ENCODE results near the gene ALDH7A1. TPM values are rescaled to one million over a fixed set of nuclear protein-coding genes. Genes with fewer than 3 reads are reported as not detected.

The ALDH7A1 gene
- 81.2 and 99.9 TPM in 2 replicates for polyA plus RNA-seq (2011; rRNA removed)
- polyA minus RNA-seq (2011; rRNA and poly(A)+ RNA removed), result 36.6 and 39.1 TPM in 2 replicates

- peaks cover 2% of the 10 kb centered on the region; the same call in 1 of the 2 replicates for H3K36me3 ChIP-seq (ENCODE audit: control insufficient read depth, insufficient read depth, low read length)
- CTCF ChIA-PET, result interaction anchor here (0.8 to 2.6 kb wide), 14 partner anchors 9 to 260 kb away, joined by 3 to 27 read pairs (median 3); no protein-coding TSS in a partner anchor
- peak; percentile 69 for TF ChIP-seq CTCF (IDR thresholded peaks at IDR 0.05; ENCODE audit: insufficient read depth, low read depth, low read length)
- DNase-seq (ENCODE audit: low read depth), result peak; percentile 63
- H3K27me3 ChIP-seq (ENCODE audit: control insufficient read depth, insufficient read depth, low read length), result no peaks in the 10 kb centered on the region
- peak within 1 kb of the TSS; percentile 59 for H3K4me3 ChIP-seq (ENCODE audit: low read depth, low read length)
- POLR2A ChIA-PET, result no interaction called here
Observed at GRCh38 chr5:126594748-126595485, at the start of gene ALDH7A1. ALDH7A1 (minus strand) TSS chr5:126595219; CDS start chr5:126595198, 21 bp downstream.

DNA sequence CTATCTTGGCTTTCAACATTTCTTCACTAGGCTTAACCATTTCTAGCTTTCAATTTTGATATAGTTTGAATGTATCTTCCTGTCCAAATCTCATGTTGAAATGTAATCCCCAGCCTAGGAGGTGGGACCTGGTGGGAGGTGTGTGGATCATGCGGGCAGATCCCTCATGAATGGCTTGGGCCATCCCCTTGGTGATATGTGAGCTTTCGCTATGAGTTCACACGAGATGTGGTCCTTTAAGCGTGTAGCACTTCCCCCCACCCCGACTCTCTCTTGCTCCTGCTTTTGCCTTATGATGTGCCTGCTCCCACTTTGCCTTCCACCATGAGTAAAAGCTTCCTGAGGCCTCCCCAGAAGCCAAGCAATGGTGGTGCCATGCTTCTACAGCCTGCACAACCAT, 46.4 kb upstream of the ALDH7A1 start:
- Histone ChIP-seq H3K27me3 (ENCODE audit: control insufficient read depth, insufficient read depth, low read length) (no peaks in the 10 kb centered on the region), H3K36me3 (ENCODE audit: control insufficient read depth, insufficient read depth, low read length) (no peaks in the 10 kb centered on the region), H3K4me3 (ENCODE audit: low read depth, low read length) (no peak overlapping the region)
- TF ChIP-seq CTCF (IDR thresholded peaks at IDR 0.05; ENCODE audit: insufficient read depth, low read depth, low read length), result no peak
- POLR2A ChIA-PET, result no interaction called here
- DNase-seq (ENCODE audit: low read depth), result no peak
- CTCF ChIA-PET, result interaction anchor here (0.5 to 0.6 kb wide), 2 partner anchors 14 to 162 kb away, joined by 3 read pairs; no protein-coding TSS in a partner anchor

GRCh38 chr5:126640866-126641265, 45.8 kb upstream of the ALDH7A1 start:
- Histone ChIP-seq H3K4me3 (ENCODE audit: low read depth, low read length) (no peak overlapping the region), H3K36me3 (ENCODE audit: control insufficient read depth, insufficient read depth, low read length) (no peaks in the 10 kb centered on the region), H3K27me3 (ENCODE audit: control insufficient read depth, insufficient read depth, low read length) (no peaks in the 10 kb centered on the region)
- TF ChIP-seq CTCF (IDR thresholded peaks at IDR 0.05; ENCODE audit: insufficient read depth, low read depth, low read length), result no peak
- no peak for DNase-seq (ENCODE audit: low read depth)
- CTCF ChIA-PET, result interaction anchor here (0.5 to 0.6 kb wide), 2 partner anchors 15 to 163 kb away, joined by 3 read pairs; no protein-coding TSS in a partner anchor
- POLR2A ChIA-PET, result no interaction called here

DNA sequence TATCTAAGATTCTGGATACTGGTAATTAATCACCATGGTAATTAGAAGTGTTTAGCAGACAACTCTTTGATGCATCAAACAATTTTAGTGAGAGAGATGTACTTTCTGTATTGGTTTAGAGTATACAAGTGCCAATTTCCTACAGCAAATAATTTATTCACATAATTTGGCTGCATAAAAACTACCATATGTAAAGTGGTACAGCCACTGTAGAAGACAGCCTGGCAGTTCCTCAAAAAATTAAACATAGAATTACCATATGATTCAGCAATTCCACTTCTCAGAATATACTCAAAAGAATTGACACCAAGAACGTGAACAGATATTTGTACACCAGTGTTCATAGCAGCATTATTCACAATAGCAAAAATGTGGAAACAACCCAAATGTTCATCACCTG, 41.9 kb upstream of the ALDH7A1 start:
- POLR2A ChIA-PET, result no interaction called here
- CTCF ChIA-PET, result no interaction called here
- Histone ChIP-seq H3K36me3 (ENCODE audit: control insufficient read depth, insufficient read depth, low read length) (no peaks in the 10 kb centered on the region), H3K27me3 (ENCODE audit: control insufficient read depth, insufficient read depth, low read length) (no peaks in the 10 kb centered on the region), H3K4me3 (ENCODE audit: low read depth, low read length) (no peak overlapping the region)
- no peak for TF ChIP-seq CTCF (IDR thresholded peaks at IDR 0.05; ENCODE audit: insufficient read depth, low read depth, low read length)
- no peak for DNase-seq (ENCODE audit: low read depth)

DNA sequence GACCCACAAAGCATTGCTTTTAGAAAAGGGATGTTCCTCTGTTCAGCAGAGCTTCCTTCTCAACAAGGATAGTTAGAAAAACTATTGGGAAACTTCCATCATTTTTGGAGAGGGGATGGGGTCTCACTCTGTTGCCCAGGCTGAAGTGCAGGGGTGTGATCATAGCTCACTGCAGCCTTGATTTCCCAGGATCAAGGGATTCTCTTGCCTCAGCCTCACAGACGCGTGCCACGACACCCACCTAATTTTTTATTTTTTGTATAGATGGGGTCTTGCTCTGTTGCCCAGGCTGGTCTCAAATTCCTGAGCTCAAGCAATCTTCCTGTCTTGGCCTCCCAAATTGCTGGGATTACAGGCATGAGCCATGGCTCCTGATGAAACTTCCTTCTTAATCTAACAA, 40.6 kb upstream of the ALDH7A1 start:
- TF ChIP-seq CTCF (IDR thresholded peaks at IDR 0.05; ENCODE audit: insufficient read depth, low read depth, low read length), result no peak

More for the DNA sequence above, 40.6 kb upstream of the ALDH7A1 start:
- Histone ChIP-seq H3K36me3 (ENCODE audit: control insufficient read depth, insufficient read depth, low read length) (no peaks in the 10 kb centered on the region), H3K4me3 (ENCODE audit: low read depth, low read length) (no peak overlapping the region), H3K27me3 (ENCODE audit: control insufficient read depth, insufficient read depth, low read length) (no peaks in the 10 kb centered on the region)
- POLR2A ChIA-PET, result no interaction called here
- DNase-seq (ENCODE audit: low read depth), result no peak
- CTCF ChIA-PET, result no interaction called here
